Fibroblast of skin of left quadriceps (primary cell): ENCODE results near the gene MED16.
A peak's percentile ranks its signal among the peaks of the same experiment; 100 is the strongest.
"Not testable (repeated sequence)": the region's sequence is repeated elsewhere in the genome, so short reads cannot be mapped to it uniquely, and the experiment has no call there.

ENCODE experiments used
- DNase-seq, 2 experiments: peaks; one replicate each; pipeline ENCODE4 v3.0.0-alpha.2; 2013; ENCODE audit warnings: low read depth in 2 of 2

The MED16 gene

DNA sequence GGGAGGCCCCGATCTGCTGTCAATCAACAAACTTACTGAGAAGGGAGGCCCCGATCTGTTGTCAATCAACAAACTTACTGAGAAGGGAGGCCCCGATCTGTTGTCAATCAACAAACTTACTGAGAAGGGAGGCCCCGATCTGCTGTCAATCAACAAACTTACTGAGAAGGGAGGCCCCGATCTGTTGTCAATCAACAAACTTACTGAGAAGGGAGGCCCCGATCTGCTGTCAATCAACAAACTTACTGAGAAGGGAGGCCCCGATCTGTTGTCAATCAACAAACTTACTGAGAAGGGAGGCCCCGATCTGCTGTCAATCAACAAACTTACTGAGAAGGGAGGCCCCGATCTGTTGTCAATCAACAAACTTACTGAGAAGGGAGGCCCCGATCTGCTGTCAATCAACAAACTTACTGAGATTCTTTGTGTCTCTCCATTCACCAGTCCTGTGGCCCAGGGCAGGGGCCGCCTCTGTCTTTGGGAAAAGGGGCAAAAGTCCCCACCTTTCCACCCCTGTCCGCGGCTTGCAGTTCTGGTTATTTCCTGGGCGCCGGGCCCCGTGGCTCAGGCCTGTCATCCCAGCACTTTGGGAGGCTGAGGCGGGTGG lies 39.3 kb downstream of the MED16 start:
- not testable (repeated sequence) for DNase-seq

DNA sequence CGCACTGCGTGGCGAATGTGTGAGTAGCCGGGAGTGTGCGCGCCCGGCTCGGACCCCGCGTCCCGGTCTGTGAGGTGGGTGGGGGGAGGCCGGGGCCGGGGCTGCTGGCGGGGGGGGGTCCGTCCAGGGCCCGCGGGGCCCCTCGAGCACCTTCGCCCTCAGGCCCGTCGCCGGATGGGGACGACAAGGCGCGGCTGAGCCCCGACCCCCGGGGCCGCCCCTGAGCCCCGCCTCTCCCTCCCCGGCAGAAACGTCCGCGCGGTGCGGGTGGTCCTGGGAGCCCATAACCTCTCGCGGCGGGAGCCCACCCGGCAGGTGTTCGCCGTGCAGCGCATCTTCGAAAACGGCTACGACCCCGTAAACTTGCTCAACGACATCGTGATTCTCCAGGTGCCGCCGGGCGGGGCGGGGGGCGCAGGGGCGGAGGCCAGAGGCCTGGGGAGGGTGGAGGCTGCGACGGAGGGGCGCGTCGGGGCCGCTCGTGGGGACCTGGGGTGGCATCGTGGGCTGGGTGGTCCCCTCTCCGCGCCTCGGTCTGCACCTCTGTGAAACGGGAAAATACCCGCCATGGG lies 39.9 kb downstream of the MED16 start:
- DNase-seq: no peak

DNA sequence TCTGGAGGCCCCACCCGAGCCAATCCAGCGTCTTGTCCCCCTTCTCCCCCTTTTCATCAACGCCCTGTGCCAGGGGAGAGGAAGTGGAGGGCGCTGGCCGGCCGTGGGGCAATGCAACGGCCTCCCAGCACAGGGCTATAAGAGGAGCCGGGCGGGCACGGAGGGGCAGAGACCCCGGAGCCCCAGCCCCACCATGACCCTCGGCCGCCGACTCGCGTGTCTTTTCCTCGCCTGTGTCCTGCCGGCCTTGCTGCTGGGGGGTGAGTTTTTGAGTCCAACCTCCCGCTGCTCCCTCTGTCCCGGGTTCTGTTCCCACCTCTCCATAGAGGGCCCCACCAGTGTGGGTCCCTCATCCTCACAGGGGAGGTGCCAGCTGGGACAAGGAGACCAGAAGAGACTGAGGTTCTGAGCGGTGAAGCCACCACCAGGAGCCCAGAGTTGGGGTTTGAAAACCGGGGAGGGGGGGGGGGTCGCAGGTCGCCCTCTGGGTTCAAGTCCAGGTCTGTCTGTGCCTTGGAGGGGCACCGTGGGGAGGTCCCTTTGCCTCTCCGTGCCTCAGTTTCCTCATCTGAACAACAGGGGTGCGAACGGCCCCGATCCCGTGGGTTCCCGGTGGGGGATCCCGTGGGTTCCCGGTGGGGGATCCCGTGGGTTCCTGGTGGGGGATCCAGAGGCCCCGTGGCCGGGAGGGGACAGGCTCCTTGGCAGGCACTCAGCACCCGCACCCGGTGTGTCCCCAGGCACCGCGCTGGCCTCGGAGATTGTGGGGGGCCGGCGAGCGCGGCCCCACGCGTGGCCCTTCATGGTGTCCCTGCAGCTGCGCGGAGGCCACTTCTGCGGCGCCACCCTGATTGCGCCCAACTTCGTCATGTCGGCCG lies 40.6 kb downstream of the MED16 start, which contains the start of gene ELANE:
TSS of gene ELANE (plus strand) at position 168 of the 878 bp plus-strand sequence. CDS start at position 194, 26 bp downstream.
- no peak for DNase-seq

DNA sequence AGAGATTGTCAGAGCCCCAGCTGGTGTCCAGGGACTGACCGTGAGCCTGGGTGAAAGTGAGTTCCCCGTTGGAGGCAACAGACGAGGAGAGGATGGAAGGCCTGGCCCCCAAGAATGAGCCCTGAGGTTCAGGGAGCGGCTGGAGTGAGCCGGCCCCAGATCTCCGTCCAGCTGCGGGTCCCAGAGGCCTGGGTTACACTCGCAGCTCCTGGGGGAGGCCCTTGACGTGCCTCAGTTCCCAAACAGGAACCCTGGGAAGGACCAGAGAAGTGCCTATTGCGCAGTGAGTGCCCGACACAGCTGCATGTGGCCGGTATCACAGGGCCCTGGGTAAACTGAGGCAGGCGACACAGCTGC lies 42.0 kb downstream of the MED16 start:
- DNase-seq: no peak

DNA sequence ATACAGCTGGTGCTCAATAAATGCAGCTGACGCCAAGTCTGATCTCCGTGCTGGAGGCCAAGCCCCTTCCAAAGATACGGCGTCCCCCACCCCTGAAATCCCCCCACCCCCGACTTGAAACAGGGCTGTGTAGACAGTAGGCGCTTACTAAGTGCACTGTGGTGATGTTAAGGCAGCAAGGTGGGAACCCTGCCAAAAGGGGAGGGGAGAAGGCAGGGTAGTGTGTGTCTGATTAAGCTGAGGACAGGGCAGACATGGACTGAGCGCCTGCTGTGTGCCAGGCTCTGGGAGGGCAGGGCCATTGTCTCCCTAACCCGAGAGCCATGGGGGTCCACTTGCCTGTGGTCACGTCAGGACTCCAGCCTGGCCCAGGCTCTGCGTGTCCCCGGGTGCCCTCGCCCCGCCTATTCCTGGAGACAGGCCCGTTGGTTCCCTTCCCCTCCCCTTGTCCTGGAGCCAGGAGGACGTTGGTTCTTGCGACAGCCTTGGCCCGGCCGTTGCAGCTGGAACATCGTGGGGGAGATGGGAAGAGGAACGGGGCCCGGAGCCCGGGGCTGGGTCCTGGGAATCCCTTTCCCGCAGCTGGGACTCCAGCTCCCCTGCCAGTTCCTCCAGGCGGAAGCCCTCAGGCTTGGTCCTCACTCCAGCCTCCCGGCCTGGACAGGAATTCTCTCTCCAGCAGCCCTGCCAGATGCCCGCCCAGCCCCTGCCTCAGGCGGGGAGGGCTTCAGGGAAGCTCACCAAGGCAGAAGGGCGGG lies 42.6 kb downstream of the MED16 start:
- DNase-seq: peak; percentile 68 to 71

DNA sequence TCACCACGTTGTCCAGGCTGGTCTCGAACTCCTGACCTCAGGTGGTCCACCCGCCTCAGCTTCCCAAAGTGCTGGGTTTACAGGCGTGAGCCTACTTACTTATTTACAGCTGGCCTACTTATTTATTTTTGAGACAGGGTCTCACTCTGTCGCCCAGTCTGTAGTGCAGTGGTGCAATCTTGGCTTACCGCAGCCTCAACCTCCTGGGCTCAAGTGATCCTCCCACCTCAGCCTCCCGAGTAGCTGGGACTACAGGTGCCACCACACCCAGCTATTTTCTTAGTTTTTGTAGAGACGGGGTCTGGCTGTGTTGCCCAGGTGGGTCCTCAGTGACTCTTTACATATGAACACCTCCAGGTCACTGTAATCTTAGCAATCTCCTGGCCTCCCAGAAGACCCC lies 43.8 kb downstream of the MED16 start:
- DNase-seq: not testable (repeated sequence)

DNA sequence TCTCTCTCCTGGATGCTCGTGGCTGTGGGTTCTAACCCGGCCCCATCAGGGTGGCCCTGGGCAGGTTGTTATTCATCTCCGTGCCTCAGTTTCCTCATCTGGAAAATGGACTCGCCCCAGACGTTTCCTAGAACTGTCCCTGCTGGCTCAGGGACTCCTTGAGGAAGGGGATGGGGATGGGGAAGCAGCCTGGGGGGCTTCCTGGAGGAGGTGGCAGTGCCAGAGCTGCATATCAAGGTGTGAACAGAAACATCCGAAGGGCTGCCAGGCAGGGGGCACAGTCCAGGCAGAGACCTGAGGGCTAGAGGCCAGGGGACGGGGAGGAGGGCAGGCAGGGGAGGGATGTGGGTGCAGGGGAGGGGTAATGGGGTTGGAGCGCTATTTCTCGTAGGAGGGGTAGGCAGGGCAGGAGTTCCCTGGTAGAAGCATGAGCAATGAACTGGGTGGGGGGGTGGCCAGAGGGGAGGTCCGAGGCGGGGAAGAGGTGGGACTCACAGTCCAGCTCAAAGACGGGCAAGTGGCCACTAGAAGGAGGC lies 44.5 kb downstream of the MED16 start:
- DNase-seq: no peak

DNA sequence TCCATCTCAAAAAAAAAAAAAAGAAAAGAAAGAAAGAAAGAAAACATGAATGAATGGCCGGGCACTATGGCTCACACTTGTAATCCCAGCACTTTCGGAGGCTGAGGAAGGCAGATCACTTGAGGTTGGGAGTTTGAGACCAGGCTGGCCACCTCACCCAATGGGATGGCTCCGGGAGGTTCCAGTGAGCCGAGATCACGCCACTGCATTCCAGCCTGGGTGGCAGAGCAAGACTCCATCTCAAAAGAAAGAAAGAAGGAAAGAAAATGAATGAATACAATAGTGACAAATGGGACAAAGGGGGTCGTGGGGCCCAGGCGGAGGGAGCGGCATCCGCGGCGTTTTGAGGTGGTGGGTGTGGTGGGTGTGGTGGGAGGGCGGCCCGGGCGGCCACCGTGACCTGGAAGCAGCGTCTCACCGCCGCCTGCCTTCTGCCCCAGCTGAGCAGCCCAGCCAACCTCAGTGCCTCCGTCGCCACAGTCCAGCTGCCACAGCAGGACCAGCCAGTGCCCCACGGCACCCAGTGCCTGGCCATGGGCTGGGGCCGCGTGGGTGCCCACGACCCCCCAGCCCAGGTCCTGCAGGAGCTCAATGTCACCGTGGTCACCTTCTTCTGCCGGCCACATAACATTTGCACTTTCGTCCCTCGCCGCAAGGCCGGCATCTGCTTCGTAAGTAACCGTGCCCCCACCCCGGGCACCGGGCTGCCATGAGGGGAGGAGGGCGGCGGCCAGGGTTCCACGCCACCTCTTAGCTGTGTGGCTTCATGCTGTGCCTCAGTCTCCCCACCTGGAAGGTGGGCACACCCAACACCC lies 47.1 kb downstream of the MED16 start:
- no peak for DNase-seq

DNA sequence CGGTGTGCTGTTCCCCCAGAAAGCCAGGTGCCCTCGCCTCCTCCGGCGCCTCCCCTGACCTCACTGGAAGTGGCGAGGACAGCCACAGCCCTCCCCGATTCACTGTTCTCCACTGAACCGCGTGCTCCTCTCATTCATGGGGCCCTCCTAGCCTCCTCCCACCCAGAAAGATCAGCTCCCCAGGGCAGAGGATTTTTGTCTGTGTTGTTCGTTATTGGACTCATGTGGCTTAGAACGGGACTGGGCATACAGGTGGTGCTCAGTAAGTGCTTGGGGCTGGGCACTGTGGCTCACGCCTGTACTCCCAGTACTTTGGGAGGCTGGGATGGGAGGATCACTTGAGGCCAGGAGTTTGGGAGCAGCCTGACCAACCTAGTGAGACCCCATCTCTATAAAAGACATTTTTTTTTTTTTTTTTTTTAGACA lies 48.4 kb downstream of the MED16 start:
- DNase-seq: no peak

DNA sequence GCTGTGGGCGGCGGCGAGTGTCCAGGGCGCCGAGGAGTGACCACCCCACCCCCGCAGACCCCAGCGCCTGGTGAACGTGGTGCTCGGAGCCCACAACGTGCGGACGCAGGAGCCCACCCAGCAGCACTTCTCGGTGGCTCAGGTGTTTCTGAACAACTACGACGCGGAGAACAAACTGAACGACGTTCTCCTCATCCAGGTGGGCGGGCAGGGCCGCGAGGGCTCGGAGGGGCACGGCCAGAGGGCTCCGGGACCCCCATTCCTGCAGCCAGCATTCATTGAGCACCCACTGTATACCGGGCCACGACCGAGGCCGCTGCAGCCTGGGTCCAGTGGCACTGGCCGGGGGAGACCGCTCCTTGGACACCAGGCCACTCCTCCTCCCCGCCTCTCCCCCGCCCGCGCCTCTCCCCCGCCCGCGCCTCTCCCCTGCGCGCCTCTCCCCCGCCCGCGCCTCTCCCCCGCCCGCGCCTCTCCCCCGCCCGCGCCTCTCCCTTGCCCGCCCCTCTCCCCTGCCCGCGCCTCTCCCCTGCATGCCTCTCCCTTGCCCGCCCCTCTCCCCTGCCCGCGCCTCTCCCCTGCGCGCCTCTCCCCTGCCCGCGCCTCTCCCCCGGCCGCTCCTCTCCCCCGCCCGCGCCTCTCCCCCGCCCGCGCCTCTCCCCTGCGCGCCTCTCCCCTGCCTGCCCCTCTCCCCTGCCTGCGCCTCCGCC lies 49.0 kb downstream of the MED16 start:
- DNase-seq: no peak

DNA sequence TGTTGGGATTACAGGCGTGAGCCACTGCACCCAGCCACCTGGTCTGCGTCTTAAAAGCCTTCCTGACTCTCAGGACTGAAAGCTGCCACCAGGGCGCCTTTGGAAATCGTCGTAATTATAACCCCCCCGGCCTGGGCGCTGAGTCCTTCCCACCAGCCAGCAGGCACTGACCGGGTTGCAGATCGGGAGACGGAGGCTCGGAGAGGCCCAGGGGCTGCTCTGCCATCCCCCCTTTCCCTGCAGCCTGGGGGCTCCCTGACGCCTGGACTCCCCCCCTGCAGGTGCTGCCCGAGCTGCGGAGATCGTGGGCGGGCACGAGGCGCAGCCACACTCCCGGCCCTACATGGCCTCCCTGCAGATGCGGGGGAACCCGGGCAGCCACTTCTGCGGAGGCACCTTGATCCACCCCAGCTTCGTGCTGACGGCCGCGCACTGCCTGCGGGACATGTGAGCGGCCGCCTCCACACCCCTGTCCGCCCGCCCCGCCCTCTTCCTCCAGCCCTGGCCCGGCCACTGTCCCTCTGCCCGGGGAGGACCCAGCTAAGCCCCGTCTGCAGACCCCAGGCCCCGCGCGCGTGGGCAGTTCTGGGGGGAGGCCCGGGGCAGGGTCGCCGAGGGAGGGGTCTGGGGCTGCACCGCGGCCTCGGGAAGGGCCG lies 49.7 kb downstream of the MED16 start:
- DNase-seq: no peak

DNA sequence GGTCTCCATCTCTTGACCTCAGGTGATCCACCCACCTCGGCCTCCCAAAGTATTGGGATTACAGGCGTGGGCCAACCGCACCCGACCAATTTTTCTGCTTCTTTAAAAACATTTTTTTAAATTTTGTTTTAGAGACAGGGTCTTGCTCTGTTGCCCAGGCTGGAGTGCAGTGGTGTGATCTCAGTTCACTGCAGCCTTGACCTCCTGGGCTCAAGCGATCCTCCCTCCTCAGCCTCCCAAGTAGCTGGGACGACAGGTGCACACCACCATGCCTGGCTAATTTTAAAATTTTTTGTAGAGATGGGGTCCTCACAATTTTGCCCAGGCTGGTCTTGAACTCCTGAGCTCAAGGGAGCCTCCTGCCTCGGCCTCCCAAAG lies 50.2 kb downstream of the MED16 start:
- DNase-seq: not testable (repeated sequence)

DNA sequence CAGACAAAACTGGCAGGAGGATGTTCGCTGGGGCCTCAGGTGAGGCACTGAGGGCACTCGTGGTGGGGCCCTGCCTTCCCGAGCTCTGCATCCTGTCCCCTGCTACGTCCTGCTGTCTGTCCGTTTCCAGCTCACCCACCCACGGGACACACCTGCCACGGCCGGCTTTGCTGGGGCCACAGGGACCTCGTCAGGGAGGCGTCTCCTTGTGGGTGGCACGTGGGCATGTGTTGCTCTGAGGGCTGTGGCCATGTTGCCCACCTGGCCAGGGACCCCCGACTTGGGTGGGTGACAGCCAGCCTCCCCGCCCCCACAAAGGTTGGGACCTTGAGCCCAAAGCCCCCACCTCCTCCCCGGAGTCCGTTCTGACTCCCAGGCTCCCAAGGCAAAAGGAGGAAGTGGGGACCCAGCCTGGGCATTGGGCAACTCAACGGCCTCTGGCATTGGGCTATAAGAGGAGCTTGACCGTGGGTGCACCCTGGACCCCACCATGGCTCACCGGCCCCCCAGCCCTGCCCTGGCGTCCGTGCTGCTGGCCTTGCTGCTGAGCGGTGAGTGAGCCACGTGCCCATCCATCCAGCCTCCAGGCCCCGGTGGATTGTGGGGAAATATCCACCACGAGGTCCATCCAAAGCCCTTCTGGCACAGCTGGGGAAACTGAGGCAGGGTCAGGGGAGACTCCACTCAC lies 52.3 kb downstream of the MED16 start, which contains the start of gene PRTN3:
TSS of gene PRTN3 (plus strand) at position 481 of the 688 bp plus-strand sequence. CDS start at position 491, 10 bp downstream.
- DNase-seq: no peak

DNA sequence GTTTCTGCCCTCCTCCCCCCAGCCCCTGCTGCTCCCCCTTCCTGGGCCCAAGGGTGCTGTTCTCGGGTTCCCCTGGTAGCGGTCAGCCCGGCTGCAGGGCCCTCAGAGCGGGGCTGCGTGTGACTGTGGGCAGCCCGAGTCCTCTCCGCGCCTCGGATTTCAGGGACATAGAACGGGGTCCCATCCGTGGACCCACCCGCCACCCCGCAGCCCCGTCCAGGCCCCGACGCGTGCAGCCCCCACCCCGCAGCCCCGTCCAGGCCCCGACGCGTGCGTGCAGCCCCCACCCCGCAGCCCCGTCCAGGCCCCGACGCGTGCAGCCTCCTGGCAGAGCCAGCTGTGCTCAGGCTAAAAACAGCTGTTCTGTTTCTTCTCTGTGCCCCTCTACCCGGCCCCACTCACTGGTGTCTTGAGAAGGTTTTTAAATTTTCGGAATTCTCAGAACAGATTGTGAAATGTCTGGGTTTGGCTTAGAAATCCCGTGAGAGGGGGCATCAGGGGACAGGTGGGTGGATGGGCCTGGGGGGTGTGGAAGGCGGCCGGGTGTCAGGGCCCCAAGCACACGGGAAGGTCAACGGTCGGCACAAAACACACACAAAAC lies 57.7 kb downstream of the MED16 start:
- DNase-seq: no peak

DNA sequence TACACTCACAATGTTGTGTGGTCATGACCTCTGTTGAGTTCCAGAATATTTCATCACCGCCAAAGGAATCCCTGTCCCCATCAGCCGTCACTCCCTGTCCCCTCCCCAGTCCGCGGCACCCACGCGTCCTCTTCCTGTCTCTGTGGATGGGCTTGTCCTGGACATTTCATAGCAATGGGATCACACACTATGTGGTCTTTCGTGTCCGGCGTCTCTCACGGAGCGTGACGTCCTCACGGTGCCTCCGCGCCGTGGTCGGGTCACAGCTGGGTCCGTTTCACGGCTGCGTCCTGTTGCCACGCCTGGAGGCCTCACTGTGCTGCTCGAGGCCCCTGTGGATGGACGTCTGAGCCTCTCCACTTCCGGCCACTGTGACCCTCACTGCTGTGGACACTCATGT lies 58.8 kb downstream of the MED16 start:
- DNase-seq: no peak

DNA sequence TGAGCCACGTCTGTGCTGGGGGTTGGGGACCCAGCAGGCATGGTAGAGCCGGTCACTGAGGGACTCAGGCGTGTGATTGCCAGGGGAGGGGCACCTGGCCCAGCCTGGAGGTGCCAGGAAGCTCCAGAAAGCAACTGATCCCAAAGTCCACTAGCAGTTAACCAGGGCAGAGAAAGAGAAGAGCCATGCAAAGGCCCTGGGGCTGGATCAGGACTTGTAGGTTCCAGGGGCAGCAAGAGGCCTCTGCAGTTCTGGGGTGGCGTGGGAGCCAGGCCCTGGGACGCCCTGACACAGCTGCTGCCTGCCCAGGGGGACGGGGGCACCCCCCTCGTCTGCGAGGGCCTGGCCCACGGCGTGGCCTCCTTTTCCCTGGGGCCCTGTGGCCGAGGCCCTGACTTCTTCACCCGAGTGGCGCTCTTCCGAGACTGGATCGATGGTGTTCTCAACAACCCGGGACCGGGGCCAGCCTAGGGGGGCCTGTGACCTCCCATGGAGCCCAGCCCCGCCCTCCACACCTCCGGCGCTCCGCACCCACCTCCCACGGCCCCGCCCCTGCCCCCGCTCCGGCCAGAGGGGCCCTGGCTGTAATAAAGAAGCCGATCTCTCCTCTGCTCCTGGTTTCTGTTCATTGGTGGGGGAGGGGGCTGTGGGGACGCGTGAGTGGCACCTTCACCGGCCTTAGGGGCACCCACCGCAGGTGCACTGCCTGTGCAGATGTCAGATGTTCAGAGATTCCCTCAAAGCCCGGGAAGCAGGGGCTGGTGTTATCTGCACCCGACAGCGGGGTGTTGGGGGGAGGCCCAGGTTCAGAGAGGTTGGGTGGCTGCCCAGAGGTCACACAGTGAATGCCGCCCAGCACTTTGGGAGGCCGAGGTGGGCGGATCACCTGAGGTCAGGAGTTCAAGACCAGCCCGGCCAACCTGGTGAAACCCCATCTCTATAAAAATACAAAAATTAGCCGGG lies 61.3 kb downstream of the MED16 start:
- no peak for DNase-seq

DNA sequence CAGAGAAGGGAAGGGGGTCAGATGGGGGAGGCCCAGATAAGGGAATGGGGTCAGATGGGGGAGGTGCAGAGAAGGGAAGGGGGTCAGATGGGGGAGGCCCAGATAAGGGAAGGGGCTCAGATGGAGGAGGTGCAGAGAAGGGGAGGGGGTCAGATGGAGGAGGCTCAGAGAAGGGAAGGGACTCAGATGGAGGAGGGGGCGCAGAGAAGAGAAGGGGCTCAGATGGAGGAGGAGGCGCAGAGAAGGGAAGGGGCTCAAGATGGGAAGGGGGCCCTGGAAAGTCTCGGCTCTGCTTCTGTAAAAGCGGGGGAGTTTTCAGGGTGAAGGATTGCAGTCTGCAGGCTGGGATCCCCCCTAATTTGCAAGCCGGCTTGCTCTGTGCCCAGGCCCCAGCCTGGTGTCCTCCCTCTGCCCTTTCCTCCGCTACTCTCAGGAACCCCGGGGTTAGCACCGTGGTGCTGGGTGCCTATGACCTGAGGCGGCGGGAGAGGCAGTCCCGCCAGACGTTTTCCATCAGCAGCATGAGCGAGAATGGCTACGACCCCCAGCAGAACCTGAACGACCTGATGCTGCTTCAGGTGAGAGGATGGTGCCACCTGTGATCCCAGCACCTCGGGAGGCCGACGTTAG lies 63.7 kb downstream of the MED16 start:
- no peak for DNase-seq
